DOHH2 (cell line): ENCODE data around the gene SLC27A5.

Experiments used
- CTCF ChIP-seq: fragments of 200-600 bp; sonication (generic); IDR thresholded peaks from one replicate; pipeline ENCODE4 v1.5.1; 2014; ENCODE audit warnings: antibody characterized with exemption, mild to moderate bottlenecking, low read depth, low read length; ENCODE audit not compliant: poor library complexity, severe bottlenecking
- EZH2phosphoT487 ChIP-seq: fragments of 200-600 bp; sonication (generic); IDR thresholded peaks from 2 replicates; pipeline ENCODE4 v1.6.1; 2017; ENCODE audit warnings: borderline replicate concordance, mild to moderate bottlenecking, antibody characterized with exemption, low read length, moderate library complexity, mixed read lengths

GRCh38 chr19:58547323-58548312, 35.8 kb upstream of the SLC27A5 start:
- TF ChIP-seq CTCF (no peak), EZH2phosphoT487 (no peak)
